ENCODE measurements around the gene RTN4R.

Gene RTN4R

GRCh38 chr22:20214853-20215252 is 53.3 kb downstream of the RTN4R start:
- DNase-seq (ENCODE audit: low spot score): no peak

GRCh38 chr22:20213833-20214708 is 54.0 kb downstream of the RTN4R start:
- DNase-seq (ENCODE audit: low spot score): peak; percentile 48

DNA sequence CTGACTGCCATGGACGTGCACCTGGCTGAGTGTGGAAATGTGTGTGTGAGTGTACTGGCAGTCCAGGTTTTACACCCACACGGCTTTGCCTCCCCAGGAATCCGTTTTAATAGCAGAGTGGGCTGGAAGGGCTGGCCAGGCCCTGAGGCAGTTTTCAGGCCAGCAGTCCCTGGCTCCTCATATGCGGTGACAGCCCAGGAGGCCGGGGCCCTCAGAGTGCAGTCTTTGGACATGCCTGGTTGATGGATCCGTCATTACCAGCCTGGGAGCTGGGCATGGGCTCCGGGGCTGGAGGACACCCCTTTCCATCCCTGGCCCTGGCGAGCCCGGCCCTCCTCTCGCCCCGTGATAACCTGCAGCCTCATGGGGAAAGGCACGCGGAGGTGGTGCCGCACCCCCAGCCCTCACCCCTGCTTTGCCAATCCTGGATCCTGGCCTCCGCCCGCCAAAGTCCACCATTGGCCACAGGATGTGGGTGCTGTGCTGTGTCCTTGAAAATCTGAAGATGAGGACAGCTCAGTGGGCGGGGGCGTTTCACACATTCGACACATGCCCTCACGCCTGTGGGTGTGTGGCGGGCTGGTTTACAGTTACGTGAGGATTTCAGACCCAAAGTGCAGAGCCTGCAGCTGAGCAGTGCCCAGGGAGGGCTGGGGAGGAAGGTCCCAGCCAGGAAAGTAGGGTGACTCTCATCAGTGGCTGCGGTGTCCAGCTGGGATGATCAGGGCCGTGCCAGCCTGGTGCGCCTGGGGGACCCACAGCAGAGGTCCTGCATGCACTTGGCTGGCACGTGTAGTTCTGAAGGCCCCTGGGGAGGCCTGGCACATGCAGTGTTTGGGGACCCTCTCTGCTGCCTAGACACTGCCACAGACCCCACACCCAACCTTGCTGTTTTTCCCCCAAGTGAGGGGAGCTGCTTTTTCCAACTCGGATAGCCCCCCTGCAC is 55.1 kb downstream of the RTN4R start:
- no peak for DNase-seq (ENCODE audit: low spot score)

DNA sequence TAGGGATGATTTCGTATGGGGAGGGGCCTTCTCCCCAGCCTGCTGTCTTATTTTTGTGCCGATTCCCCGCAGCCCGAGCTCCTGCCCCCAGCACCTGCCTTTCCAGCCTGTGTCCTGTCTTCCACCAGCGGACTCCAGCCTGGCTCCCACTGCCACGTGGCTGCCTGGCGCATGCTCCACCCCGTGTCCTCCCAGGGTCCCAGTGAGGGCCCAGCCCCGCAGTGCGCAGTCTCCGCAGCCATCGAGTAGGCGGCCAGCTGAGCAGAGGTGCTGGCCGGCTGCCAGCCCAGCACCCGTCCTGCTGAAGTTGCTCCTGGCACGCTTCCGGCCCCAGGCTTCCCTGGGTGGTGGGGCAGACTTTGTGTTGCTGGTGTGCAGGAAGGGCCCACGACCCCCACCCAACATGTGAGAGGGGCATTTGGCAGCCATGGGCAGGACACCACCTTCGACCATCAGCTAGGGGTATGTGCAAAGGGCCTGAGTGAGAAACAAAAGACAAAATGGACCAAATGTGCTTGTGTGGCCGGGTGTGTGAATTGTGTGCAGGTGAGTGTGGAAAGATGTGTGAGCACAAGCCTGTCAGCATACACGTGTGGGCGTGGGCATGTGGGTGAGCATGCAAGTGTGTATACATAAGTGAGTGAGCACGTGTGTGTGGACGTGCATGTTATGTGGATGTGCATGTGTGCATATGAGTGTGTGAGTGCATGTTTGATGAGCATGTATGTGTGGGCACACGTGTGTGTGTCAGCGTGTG is 55.9 kb downstream of the RTN4R start:
- DNase-seq (ENCODE audit: low spot score): no peak

GRCh38 chr22:20211409-20211996 is 56.6 kb downstream of the RTN4R start:
- DNase-seq (ENCODE audit: low spot score): no peak

GRCh38 chr22:20210473-20211059 is 57.6 kb downstream of the RTN4R start:
- no peak for DNase-seq (ENCODE audit: low spot score)

DNA sequence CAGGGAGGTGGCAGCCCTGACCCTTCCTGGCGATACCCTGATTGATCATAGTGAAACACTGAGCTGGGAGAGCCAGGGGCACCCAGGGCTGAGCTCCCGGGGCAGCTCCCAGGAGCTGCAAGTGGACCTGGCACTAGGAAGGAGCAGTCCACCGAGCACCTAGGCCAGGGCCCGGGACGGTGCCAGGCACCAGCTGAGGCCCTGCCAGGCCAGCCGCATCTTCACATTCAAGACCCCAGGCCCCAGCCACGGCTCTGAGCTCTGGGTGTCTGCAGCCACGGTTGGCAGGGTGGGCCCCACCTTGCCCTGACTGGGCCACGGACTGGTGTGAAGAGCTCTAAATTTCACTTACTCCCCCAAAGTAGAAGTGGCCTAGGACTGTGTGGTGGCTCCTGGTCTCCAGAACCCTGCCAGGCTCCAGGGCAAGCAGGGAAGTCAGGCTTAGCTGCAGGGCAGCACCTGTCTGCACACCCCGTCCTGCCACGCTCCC is 58.3 kb downstream of the RTN4R start:
- DNase-seq (ENCODE audit: low spot score): no peak

DNA sequence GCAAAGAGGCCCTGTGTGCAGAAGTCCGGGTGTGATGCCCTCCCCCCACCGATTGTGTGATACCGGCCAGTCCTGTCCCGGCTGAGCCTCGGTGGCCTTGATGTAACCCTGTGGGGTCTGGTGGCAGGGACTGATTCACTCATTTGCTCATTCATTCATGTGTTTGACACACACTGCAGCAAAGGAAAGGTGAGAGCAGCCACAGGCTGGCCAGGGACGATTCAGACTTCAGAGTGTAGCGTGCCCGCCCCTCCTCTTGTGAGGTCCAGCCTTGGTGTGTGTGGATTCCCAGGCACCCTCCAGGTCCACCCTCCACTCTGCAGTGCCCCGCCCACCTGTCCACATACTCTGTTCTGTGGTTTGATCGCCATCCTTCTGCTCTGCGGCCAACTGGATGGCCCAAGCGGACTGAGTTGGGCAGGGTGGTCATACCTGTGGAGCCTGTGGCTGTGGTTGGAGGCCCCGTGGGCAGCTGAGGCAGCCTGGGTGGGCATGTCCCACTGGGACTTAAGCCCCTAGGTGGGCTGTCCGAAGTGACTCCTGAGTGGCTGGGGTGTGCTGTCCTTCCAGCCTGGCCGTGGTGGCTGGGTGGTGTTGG is 59.3 kb downstream of the RTN4R start:
- no peak for DNase-seq (ENCODE audit: low spot score)

DNA sequence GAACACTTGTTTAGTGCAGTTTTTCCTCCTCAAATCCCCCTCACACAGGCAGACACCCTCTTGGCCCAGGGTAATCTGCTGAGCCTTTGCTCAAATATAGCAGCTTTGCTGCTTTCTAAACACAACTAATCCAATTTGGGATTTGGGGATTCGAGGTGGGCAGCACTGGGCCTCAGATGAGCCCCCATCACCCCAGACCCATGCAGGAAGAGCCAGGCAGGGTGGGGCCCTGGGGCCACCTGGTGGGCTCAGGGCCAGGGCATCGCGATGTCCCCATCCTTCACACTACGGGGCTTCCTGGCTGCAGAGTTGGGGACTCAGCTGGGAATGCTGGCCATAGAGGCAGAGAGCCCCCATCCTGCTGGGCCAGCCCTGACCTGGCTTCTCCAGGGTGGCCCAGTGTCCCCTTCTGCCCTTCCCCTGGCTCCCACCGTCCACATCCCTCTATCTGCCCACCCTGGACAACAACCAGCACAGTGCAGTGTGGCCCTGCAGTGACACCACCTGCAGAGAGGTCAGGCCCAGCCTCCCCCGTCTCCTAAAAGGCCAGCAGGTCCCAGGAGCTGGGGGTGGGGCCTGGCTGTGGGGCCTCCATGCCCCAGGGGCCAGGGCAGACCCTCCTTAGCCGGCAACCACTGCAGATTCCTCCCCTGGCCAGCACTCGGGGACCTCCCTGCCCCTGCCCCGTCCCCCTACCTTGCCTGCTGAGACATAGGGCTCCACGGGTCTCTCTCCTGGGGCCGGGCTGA is 60.7 kb downstream of the RTN4R start:
- no peak for DNase-seq (ENCODE audit: low spot score)

DNA sequence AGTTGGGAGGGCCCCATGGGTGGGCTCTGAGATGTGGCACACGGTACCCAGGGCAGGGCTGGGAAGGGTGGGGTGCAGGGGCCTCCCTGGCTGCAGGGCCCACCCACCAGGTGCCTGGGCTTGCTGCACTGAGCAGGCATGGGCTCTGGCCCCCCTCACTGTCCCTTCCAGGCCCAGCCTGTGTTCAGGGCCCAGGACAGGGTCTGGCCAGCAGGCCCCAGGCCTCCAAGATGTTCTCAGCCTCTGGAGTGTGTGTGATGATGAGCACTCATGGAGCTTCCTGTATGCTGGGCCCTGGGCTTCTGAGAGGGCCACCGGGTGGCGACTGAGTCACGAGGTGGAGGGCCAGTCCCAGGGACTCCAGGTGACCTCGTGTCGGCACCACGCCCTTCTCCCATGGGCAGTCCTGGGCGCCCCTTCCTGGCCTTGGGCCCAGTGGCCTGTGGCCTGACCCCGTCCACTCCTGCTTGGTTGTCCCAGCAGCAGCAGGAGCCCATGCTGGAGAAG is 61.4 kb downstream of the RTN4R start:
- DNase-seq (ENCODE audit: low spot score): peak; percentile 16

DNA sequence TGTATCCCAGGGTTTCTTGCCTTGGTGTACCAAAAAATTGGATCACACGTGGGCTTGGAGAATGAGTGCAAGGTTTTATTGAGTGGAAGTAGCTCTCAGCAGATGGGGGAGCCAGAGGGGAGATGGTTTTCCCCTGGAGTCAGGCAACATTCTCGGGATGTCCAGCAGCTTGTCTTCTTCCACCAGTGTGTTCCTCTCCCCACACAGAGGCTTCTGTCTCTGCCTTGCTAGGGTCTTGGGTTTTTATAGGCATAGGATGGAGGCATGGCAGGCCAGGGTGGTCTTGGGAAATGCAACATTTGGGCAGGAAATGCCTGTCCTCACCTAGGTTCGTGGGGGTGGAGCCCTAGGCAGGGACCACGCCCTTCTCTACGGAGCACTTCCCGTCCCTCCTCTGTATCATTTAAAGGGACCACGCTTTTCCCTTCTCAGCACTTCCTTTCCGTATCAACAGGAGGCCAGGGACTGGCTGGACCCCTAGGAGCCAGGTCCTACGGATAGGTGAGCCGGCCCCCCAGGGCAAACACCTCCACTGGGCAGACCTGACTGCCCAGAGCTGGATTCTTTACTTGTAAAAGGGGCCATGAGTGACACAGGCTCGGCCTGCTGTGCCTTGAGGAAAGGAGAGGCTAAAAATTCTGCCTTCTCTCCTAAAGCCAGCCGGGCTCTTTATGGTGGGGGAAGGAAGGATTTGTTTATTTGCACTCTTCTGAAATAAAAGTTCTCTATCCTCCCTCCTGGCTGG is 62.0 kb downstream of the RTN4R start:
- DNase-seq (ENCODE audit: low spot score): peak; percentile 76

DNA sequence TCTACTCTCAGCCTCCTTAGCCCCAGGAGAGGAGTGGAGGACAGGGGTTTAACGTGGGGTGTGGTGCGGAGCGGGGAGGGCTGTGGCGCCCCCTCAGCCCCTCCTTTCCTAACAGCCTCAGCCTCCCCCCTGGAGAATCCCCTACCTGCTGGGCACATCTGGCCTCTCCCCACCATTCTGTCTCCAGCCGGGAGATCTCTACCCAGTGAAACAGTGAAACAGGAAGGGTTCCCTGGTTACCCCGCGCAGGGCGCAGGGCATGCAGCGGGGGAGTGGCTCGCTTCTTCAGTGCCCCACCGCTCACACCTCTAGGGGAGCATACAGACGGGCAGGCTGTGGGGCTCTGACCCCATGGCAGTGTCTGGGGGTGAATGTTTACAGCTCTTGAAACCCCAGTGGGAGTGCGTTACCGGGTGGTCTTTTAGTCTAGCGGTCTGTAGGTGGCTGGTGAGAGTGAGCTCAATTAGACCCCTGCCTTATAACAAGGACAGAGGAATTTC is 62.6 kb downstream of the RTN4R start:
- no peak for DNase-seq (ENCODE audit: low spot score)

DNA sequence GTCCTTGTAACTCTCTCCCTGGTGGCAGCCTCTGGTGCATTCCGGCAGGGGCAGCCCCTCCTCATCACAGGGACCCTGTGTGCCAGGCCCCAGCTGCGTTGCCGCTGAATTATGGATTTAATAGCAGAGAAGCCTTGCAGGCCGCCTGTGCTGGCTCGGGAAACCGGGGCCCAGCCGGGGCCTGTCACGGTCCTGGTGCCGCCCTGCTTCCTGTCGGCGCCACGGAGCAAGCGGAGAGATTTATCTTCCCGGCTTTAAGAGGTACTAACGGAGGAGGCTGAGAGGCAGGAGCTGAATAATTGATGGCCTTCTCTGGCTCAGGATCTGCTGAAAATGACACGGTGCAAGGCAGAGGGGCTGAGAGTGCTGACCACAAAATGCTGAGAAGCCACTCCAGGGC is 63.3 kb downstream of the RTN4R start:
- no peak for DNase-seq (ENCODE audit: low spot score)

GRCh38 chr22:20204311-20204710 is 63.8 kb downstream of the RTN4R start:
- no peak for DNase-seq (ENCODE audit: low spot score)

- no peak for DNase-seq (ENCODE audit: low spot score)
Measured at GRCh38 chr22:20203552-20204201, 64.4 kb downstream of the RTN4R start.

DNA sequence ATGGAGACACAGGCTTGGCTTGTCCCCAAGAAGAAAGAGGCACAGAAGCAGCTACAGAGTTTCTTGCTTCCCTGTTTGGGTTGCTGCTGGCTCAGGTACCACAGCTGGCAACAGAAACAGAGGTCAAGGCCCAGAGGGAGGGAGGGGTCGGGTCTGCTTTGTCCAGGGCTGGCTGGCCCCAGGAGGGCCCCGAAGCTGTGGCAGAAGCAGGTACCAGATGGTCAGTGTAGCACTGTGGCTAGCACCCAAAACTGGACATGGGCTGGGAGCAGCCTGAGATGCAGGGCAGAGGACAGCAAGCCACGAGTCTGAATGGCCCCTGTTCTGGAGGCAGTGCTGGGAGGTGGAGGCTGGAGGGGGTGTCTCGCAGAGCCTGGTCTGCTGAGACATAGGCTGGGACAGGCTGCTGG is 65.0 kb downstream of the RTN4R start:
- DNase-seq (ENCODE audit: low spot score): no peak

DNA sequence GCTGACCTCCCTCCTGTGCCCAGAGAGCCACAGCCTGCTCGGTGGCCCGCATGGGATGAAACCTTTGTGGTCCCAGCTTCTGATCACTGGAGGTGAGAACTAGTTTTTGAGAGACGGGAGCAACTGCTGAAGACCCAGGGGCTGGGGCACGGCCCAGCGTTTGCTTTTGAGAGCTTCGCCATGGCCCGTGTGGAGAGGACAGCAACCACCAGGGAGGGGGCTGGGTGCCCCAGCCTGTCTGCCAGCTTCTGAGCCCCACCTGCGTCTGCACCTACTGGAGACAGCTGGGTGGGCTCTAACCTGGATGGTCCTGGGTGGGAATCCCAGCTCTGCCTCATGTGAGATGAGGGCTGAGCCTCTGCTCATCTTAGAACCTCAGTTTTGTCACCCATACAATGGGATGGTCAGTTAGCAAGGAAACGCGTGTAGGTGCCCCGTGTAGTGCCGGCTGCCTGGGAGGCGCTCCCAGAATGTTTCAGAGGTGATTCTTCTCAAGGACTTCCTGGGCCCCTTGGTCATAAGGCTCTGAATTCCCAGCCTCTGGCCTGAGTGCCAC is 66.2 kb downstream of the RTN4R start:
- DNase-seq (ENCODE audit: low spot score): no peak

GRCh38 chr22:20199906-20200305 is 68.2 kb downstream of the RTN4R start:
- DNase-seq (ENCODE audit: low spot score): no peak
